ENCODE results near the gene MACROH2A1.

The MACROH2A1 gene

GRCh38 chr5:135440916-135441315 lies 41.9 kb upstream of the MACROH2A1 start:
- no peak overlapping the region for H3K4me3 ChIP-seq (ENCODE audit: control insufficient read depth, low read depth, low read length)
- no peak for DNase-seq (ENCODE audit: low read depth)
- TF ChIP-seq, protein P1, sequence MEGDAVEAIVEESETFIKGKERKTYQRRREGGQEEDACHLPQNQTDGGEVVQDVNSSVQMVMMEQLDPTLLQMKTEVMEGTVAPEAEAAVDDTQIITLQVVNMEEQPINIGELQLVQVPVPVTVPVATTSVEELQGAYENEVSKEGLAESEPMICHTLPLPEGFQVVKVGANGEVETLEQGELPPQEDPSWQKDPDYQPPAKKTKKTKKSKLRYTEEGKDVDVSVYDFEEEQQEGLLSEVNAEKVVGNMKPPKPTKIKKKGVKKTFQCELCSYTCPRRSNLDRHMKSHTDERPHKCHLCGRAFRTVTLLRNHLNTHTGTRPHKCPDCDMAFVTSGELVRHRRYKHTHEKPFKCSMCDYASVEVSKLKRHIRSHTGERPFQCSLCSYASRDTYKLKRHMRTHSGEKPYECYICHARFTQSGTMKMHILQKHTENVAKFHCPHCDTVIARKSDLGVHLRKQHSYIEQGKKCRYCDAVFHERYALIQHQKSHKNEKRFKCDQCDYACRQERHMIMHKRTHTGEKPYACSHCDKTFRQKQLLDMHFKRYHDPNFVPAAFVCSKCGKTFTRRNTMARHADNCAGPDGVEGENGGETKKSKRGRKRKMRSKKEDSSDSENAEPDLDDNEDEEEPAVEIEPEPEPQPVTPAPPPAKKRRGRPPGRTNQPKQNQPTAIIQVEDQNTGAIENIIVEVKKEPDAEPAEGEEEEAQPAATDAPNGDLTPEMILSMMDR (IDR thresholded peaks at IDR 0.05; ENCODE audit: control insufficient read depth, insufficient read depth, low read depth, low read length, missing control alignments): no peak

DNA sequence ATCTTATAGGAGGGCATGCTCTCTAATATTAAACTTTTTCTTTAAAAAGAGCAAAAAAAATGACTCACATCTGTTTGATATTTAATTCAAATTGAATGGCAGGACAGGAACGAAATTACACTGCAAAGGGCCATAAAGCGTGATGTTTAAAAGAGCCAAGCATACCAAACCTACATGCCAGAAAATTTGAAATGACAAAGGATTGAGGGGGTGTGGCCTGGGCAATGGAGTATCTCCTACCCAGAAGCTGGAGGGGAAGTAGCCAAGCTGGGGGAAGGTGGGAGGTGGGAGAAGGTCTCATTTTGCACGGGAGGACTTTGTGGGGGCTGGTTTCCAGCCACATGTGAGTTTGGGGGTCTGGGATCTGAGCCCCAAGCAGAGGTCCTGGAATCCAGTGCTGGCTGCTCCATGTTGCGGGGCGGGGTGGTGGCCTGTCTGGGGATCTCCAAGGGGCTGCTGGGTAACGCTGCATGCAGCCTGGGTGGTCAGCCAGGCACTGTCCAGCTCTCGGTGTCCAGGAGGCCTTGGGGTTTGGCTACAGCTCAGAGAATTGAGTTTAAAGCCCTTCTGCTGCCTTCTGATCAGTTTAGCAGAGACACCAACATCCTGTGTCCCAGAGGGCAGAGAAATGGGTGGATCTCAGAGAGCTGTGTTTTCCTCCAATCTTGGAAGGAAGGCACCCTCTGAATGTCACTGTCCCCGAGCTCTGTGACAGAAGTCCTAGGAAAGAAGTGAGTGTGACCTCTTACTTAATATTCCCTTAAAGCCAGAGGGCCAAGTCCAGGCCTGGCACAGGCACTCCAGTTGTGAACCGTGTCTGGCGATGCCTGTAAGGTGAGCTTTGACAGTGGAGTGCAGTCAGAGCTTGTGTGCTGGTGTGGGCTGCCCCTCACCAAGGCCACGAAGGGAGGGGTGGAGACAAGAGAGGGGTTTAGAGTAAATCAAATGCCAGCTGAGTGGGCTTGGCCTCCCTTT lies 40.5 kb upstream of the MACROH2A1 start:
- DNase-seq (ENCODE audit: low read depth): no peak
- TF ChIP-seq, protein P1 (IDR thresholded peaks at IDR 0.05; ENCODE audit: control insufficient read depth, insufficient read depth, low read depth, low read length, missing control alignments): no peak

DNA sequence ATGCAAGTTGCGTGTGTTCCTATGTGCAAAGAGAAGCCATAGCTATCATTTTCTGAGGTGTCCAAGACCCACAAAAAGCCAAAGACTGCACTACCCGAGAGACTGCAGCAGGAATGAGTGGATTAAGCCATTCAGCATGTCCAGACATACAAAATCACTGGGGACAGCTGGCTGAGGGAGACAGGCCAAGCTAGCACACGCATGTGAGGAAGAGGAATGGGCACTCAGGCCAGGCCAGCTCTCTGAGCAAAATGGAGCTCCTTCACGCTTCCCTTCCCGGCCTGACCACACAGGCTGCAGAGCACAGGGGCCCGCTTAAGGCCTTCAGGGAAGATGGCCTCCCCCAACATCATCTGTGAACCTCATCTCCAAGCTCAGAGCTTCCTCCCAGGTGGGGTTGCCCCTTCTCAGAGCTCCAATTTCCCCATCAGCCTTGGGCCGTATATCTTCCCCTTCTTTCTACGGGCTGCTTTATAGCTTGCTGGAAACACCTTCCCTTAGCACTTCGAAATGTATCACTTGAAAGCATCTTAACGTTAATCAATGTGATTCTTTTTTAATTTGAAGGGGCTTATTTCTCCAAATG lies 39.7 kb upstream of the MACROH2A1 start:
- TF ChIP-seq, protein P1 (IDR thresholded peaks at IDR 0.05; ENCODE audit: control insufficient read depth, insufficient read depth, low read depth, low read length, missing control alignments): no peak
- no peak for DNase-seq (ENCODE audit: low read depth)

More for the DNA sequence above, 40.5 kb upstream of the MACROH2A1 start:
- no peak overlapping the region for H3K4me3 ChIP-seq (ENCODE audit: control insufficient read depth, low read depth, low read length)

DNA sequence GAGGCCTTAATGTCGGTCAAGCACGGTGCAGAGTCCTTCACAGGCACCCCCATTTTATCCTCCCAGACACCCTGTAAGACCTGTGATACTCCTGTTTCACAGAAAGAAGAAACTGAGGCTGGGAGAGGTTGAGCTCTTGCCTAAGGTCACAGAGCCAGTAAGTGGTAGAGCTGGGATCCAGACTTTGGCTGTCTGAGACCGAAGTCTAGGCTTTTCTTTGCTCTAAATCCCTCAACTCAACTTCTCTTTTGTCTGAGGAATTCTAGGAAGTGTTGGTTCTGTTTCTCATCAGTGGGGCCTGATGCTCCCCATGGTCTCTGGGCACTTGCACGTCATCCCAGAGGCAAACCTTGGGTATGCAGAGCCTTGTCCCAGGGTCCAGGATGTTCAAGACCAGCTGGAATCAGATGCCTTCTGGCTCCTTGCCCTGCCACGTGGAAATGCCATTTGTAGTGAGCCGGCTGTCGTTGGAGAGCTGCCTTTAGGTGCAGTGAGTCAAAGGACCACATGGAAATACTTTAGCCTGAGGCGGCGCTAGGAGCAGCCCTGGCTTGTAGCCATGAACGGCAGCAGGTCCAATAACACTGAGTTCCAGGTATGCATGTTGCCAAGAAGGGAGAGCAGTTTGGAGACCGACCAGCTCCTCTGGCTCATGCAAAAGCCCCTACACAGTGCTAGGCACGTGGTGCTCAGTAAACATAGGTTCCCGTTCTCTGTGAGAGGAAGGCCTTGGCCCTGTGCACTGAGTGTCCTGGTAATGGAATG lies 38.9 kb upstream of the MACROH2A1 start:
- H3K4me3 ChIP-seq (ENCODE audit: control insufficient read depth, low read depth, low read length): no peak overlapping the region
- TF ChIP-seq, protein P1 (IDR thresholded peaks at IDR 0.05; ENCODE audit: control insufficient read depth, insufficient read depth, low read depth, low read length, missing control alignments): no peak
- peak; percentile 85 for DNase-seq (ENCODE audit: low read depth)

More for the DNA sequence above, 39.7 kb upstream of the MACROH2A1 start:
- H3K4me3 ChIP-seq (ENCODE audit: control insufficient read depth, low read depth, low read length): no peak overlapping the region

DNA sequence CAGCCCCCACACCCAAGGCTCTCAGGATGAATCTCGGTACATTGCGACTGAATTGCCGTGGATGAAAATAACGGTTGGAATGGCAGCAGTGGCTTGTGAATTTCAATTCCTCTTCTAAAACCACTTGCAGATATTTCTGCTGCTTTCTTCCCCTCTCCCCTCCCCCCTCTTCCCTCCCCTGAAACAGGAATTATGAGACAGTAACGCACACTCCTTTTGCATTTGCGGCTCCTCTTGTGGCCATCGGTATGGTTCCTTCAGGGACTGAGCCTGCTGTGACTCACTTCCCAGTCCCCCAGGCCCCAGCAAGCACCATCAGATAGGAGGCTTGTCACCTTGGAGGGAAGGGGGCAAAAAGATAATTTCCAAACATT lies 38.4 kb upstream of the MACROH2A1 start:
- TF ChIP-seq, protein P1 (IDR thresholded peaks at IDR 0.05; ENCODE audit: control insufficient read depth, insufficient read depth, low read depth, low read length, missing control alignments): no peak
- DNase-seq (ENCODE audit: low read depth): no peak
- no peak overlapping the region for H3K4me3 ChIP-seq (ENCODE audit: control insufficient read depth, low read depth, low read length)

- no peak for DNase-seq (ENCODE audit: low read depth)
- TF ChIP-seq, protein P1 (IDR thresholded peaks at IDR 0.05; ENCODE audit: control insufficient read depth, insufficient read depth, low read depth, low read length, missing control alignments): no peak
- H3K4me3 ChIP-seq (ENCODE audit: control insufficient read depth, low read depth, low read length): no peak overlapping the region
Measured at GRCh38 chr5:135436951-135437418, 38.0 kb upstream of the MACROH2A1 start.

Measured in AG09309 (cell line).